SK-N-SH (cell line): Measurements from ENCODE around the gene HIF1AN.

ENCODE experiments used
- CHD2 ChIP-seq: fragments of 150-350 bp; IDR thresholded peaks from 2 replicates; pipeline ENCODE4 v1.6.1; 2018; ENCODE audit warnings: low read length; ENCODE audit not compliant: partially characterized antibody
- EP300 ChIP-seq, 2 experiments: IDR thresholded peaks; 2 replicates each; pipeline versions ENCODE4 v1.4.0 to v1.6.1; 2012; ENCODE audit warnings: borderline replicate concordance in 1 of 2, low read depth in 1 of 2, low read length in 1 of 2
- GABPA ChIP-seq: IDR thresholded peaks from 2 replicates; pipeline ENCODE4 v1.4.0; 2012; ENCODE audit warnings: low read depth, mild to moderate bottlenecking
- MXI1 ChIP-seq: IDR thresholded peaks from 2 replicates; pipeline ENCODE4 v1.6.1; 2012; ENCODE audit warnings: mild to moderate bottlenecking, low read depth, low read length, improper control_type of control experiment
- POLR2AphosphoS5 ChIP-seq: IDR thresholded peaks from 2 replicates; pipeline ENCODE4 v1.6.1; 2012; ENCODE audit warnings: low read depth, low read length
- RAD21 ChIP-seq: IDR thresholded peaks from 2 replicates; pipeline ENCODE4 v1.6.1; 2012; ENCODE audit warnings: mild to moderate bottlenecking, low read length
- RCOR1 ChIP-seq: fragments of 150-350 bp; IDR thresholded peaks from 2 replicates; pipeline ENCODE4 v1.6.1; 2017; ENCODE audit warnings: antibody characterized with exemption, low read length
- TF ChIP-seq, protein P1 (sequence below): fragments of 200-600 bp; sonication (generic); IDR thresholded peaks from 2 replicates; pipeline ENCODE4 v1.6.1; 2017; ENCODE audit warnings: antibody characterized with exemption, mild to moderate bottlenecking, moderate library complexity
- TF ChIP-seq, protein P2 (sequence below): IDR thresholded peaks from 2 replicates; pipeline ENCODE4 v1.6.1; 2012; ENCODE audit warnings: mild to moderate bottlenecking, low read depth, low read length, moderate library complexity

DNA sequence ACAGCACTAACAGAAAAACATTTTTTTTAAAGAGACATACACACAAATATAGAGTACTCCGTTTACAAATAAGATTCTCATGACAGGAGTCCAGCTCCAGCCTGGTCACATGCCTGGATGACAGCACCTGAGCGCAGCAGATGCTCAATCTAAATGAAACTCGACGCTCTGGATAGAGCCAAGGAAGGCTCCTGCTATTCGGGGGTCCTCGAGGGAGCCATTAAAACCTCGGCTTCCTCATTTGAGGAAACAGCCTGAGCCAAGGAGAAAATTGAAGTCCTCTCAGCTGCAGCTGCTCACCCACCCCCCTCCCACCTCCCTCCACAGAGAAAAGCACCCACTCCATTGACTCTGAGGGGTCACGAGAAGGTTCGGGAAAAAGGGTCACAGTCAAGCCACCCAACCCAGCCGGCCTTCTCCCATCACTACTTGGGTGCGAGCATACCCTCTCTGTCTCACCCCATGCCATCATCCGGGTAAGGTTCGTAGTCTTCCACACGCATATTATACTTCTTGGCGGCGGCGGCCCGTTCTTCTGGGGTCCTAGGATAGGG, 6.7 kb upstream of the HIF1AN start:
- TF ChIP-seq, protein P1, sequence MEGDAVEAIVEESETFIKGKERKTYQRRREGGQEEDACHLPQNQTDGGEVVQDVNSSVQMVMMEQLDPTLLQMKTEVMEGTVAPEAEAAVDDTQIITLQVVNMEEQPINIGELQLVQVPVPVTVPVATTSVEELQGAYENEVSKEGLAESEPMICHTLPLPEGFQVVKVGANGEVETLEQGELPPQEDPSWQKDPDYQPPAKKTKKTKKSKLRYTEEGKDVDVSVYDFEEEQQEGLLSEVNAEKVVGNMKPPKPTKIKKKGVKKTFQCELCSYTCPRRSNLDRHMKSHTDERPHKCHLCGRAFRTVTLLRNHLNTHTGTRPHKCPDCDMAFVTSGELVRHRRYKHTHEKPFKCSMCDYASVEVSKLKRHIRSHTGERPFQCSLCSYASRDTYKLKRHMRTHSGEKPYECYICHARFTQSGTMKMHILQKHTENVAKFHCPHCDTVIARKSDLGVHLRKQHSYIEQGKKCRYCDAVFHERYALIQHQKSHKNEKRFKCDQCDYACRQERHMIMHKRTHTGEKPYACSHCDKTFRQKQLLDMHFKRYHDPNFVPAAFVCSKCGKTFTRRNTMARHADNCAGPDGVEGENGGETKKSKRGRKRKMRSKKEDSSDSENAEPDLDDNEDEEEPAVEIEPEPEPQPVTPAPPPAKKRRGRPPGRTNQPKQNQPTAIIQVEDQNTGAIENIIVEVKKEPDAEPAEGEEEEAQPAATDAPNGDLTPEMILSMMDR = no peak
- TF ChIP-seq CHD2 (no peak), MXI1 (0 out of 2 replicates have a peak, but pooled peaks have one; percentile 37), EP300 (IDR thresholded peaks at IDR 0.05; ENCODE audit: borderline replicate concordance in 1 of 2, low read depth in 1 of 2, low read length in 1 of 2) (no peak), GABPA (no peak), POLR2AphosphoS5 (no peak), RCOR1 (no peak), RAD21 (no peak)
- TF ChIP-seq, protein P2, sequence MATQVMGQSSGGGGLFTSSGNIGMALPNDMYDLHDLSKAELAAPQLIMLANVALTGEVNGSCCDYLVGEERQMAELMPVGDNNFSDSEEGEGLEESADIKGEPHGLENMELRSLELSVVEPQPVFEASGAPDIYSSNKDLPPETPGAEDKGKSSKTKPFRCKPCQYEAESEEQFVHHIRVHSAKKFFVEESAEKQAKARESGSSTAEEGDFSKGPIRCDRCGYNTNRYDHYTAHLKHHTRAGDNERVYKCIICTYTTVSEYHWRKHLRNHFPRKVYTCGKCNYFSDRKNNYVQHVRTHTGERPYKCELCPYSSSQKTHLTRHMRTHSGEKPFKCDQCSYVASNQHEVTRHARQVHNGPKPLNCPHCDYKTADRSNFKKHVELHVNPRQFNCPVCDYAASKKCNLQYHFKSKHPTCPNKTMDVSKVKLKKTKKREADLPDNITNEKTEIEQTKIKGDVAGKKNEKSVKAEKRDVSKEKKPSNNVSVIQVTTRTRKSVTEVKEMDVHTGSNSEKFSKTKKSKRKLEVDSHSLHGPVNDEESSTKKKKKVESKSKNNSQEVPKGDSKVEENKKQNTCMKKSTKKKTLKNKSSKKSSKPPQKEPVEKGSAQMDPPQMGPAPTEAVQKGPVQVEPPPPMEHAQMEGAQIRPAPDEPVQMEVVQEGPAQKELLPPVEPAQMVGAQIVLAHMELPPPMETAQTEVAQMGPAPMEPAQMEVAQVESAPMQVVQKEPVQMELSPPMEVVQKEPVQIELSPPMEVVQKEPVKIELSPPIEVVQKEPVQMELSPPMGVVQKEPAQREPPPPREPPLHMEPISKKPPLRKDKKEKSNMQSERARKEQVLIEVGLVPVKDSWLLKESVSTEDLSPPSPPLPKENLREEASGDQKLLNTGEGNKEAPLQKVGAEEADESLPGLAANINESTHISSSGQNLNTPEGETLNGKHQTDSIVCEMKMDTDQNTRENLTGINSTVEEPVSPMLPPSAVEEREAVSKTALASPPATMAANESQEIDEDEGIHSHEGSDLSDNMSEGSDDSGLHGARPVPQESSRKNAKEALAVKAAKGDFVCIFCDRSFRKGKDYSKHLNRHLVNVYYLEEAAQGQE = no peak
